DMS 273 (cell line): ENCODE measurements around the gene HCRTR2.

ENCODE experiments used
- DNase-seq: peaks from one replicate; lab custom pipeline; 2025; ENCODE audit not compliant: unreplicated experiment; lab: John Stamatoyannopoulos, UW

HCRTR2 gene

DNA sequence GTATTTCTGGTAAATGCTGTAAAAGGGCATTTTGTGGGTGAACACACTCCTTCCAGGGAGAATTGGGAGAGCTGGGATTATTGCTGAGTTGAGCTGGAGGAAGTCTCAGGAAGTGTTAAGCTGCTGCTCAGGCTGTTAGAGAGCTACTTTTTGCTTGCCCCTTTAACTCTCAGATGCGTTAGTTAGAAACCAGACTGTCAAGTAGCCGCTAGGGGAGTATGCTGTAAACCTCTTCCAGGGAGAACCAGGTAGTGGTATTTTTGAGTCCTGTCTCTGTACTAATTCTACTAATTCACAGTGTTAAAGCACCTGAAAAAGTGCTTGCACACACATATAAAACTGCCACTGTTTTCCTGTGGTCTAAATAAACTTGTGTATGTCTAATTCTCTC lies 146.4 kb downstream of the HCRTR2 start:
- no peak for DNase-seq

DNA sequence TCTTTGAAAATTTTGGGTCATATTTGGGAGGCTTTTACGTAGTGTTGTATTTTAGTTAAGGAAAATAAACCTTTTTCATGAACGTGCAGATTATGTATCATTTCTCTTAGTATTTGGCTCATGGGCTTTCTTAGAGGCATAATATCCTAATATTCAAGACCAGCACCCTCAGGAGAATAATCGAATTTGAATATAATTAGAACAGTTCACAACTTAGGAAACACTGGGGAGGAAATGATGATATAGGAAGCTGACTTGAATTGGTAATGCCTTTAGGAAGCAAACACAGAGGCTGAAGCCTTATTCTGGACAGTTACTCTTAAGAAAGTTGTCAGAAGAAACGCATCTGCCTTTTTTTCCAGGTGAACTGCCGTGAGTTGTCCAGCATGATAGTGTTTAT lies 152.9 kb downstream of the HCRTR2 start, which contains the start of gene GFRAL:
GFRAL (plus strand) TSS at position 301 of the 400 bp plus-strand sequence; CDS start at position 387, 86 bp downstream.
- DNase-seq, result no peak
